HL-60 (cell line): ENCODE data around the gene WRAP73.
A peak's percentile ranks its signal among the peaks of the same experiment; 100 is the strongest.

Experiments used
- DNase-seq, 2 experiments: peaks; one replicate each; pipeline ENCODE4 v3.0.0-alpha.2; 2010 to 2020; ENCODE audit warnings: low read depth in 1 of 2, low spot score in 1 of 2
- H3K27ac ChIP-seq: fragments of 250-450 bp; sonication (Bioruptor Pico); replicated peaks from 2 replicates; pipeline ENCODE4 v1.5.1; 2020; ENCODE audit warnings: mild to moderate bottlenecking, moderate library complexity
- H3K27me3 ChIP-seq: fragments of 250-450 bp; sonication (Bioruptor Pico); 2 replicates; pipeline ENCODE4 v1.5.1; 2021; ENCODE audit warnings: mild to moderate bottlenecking, moderate library complexity; ENCODE audit not compliant: insufficient read depth, poor library complexity, severe bottlenecking
- H3K4me3 ChIP-seq: replicated peaks from 2 replicates; pipeline ENCODE4 v1.5.1; 2011; ENCODE audit warnings: mild to moderate bottlenecking, control low read depth, low read length; ENCODE audit not compliant: insufficient read depth
- GABPA ChIP-seq: IDR thresholded peaks from 2 replicates; pipeline ENCODE4 v1.6.1; 2012; ENCODE audit warnings: low read depth
- POLR2AphosphoS5 ChIP-seq: IDR thresholded peaks from 2 replicates; pipeline ENCODE4 v1.6.1; 2012; ENCODE audit warnings: low read depth
- SPI1 ChIP-seq: IDR thresholded peaks from 2 replicates; pipeline ENCODE4 v1.6.1; 2012; ENCODE audit warnings: low read depth, mild to moderate bottlenecking, borderline replicate concordance
- TF ChIP-seq, protein P1 (sequence below): IDR thresholded peaks from 2 replicates; pipeline ENCODE4 v1.6.1; 2012; ENCODE audit warnings: low read depth; ENCODE audit not compliant: insufficient replicate concordance
- TF ChIP-seq, protein P2 (sequence below): IDR thresholded peaks from one replicate; pipeline ENCODE4 v1.5.1; 2011; ENCODE audit warnings: low read length, control low read depth, inconsistent platforms; ENCODE audit not compliant: insufficient read depth

The WRAP73 gene

GRCh38 chr1:3611170-3612019 is 38.5 kb downstream of the WRAP73 start, which contains the start of gene MEGF6:
MEGF6 (minus strand) TSS chr1:3611508; CDS start chr1:3611268, 240 bp downstream.
- Histone ChIP-seq H3K27ac (peak within 1 kb of the TSS; percentile 50), H3K4me3 (peak within 1 kb of the TSS; percentile 12; the same call in 1 of the 2 replicates), H3K27me3 (peaks cover 8% of the 10 kb centered on the region)
- TF ChIP-seq POLR2AphosphoS5: no peak
- TF ChIP-seq, protein P1, sequence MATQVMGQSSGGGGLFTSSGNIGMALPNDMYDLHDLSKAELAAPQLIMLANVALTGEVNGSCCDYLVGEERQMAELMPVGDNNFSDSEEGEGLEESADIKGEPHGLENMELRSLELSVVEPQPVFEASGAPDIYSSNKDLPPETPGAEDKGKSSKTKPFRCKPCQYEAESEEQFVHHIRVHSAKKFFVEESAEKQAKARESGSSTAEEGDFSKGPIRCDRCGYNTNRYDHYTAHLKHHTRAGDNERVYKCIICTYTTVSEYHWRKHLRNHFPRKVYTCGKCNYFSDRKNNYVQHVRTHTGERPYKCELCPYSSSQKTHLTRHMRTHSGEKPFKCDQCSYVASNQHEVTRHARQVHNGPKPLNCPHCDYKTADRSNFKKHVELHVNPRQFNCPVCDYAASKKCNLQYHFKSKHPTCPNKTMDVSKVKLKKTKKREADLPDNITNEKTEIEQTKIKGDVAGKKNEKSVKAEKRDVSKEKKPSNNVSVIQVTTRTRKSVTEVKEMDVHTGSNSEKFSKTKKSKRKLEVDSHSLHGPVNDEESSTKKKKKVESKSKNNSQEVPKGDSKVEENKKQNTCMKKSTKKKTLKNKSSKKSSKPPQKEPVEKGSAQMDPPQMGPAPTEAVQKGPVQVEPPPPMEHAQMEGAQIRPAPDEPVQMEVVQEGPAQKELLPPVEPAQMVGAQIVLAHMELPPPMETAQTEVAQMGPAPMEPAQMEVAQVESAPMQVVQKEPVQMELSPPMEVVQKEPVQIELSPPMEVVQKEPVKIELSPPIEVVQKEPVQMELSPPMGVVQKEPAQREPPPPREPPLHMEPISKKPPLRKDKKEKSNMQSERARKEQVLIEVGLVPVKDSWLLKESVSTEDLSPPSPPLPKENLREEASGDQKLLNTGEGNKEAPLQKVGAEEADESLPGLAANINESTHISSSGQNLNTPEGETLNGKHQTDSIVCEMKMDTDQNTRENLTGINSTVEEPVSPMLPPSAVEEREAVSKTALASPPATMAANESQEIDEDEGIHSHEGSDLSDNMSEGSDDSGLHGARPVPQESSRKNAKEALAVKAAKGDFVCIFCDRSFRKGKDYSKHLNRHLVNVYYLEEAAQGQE: no peak
- peak in 1 of 2 experiments; percentile 65 for DNase-seq

DNA sequence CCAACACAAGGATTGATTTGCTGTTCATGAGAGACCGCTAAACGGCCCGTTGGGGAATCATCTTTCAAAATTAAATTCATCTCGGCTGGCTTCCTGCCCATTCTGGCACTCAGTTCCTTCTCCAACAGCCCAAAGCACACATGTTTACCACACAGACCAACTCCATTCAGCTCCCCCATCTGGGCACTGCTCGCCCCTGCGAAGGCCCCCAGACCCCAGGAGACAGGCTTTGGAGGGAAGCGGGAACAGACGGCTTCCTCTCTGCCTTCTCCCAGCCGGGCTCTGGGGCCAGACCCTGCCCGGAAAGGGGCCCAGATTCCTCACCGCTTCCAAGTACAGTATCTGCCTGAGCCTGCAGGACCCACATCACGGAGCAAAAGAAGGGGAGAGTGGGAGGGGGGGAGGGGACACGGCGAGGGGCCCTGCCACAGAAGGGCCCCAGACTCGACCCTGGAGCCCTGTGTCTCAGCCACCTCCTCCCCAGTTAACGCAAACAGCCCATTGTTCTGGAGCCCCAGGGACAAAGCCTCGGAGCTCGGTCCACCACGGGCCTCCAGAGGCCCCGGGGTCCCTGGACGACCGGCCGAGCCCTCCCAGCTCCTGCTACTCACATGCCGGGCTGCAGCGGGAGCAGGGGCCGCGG is 39.3 kb downstream of the WRAP73 start:
- Histone ChIP-seq H3K27me3 (peaks cover 8% of the 10 kb centered on the region), H3K27ac (peak overlapping the region; percentile 50), H3K4me3 (no peak overlapping the region)
- TF ChIP-seq SPI1: no peak; the same call in 1 of the 2 replicates
- no peak for TF ChIP-seq GABPA
- TF ChIP-seq, protein P1: no peak
- DNase-seq: peak in 1 of 2 experiments; percentile 57

GRCh38 chr1:3609769-3610526 is 40.0 kb downstream of the WRAP73 start:
- TF ChIP-seq SPI1 (no peak), POLR2AphosphoS5 (no peak), GABPA (no peak)
- TF ChIP-seq, protein P2, sequence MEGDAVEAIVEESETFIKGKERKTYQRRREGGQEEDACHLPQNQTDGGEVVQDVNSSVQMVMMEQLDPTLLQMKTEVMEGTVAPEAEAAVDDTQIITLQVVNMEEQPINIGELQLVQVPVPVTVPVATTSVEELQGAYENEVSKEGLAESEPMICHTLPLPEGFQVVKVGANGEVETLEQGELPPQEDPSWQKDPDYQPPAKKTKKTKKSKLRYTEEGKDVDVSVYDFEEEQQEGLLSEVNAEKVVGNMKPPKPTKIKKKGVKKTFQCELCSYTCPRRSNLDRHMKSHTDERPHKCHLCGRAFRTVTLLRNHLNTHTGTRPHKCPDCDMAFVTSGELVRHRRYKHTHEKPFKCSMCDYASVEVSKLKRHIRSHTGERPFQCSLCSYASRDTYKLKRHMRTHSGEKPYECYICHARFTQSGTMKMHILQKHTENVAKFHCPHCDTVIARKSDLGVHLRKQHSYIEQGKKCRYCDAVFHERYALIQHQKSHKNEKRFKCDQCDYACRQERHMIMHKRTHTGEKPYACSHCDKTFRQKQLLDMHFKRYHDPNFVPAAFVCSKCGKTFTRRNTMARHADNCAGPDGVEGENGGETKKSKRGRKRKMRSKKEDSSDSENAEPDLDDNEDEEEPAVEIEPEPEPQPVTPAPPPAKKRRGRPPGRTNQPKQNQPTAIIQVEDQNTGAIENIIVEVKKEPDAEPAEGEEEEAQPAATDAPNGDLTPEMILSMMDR: no peak
- TF ChIP-seq, protein P1: no peak
- Histone ChIP-seq H3K27me3 (peaks cover 8% of the 10 kb centered on the region), H3K27ac (peak overlapping the region; percentile 50; the same call in 1 of the 2 replicates), H3K4me3 (no peak overlapping the region)
- no peak for DNase-seq
